MCF 10A (cell line): ENCODE measurements around the gene TAF11L10. TPM values are rescaled to one million over a fixed set of nuclear protein-coding genes. Genes with fewer than 3 reads are reported as not detected.
"Not testable (repeated sequence)": the region's sequence is repeated elsewhere in the genome, so short reads cannot be mapped to it uniquely, and the experiment has no call there.

Source experiments
- BruUV-seq: library from RNA; stranded (reverse); fragments of 400-500 nt; replicated peaks from 2 replicates; lab custom pipeline; 2021; lab: Mats Ljungman, UMichigan
- CTCF ChIA-PET: fragments of 300-600 bp; sonication (Branson Sonifier 250); formaldehyde crosslinking; extraction: SDS; loops from one replicate; lab custom pipeline; 2021; ENCODE audit warnings: antibody characterized with exemption, inconsistent platforms; lab: Yijun Ruan, JAX
- POLR2A ChIA-PET: fragments of 300-600, 350-650 bp; sonication (Branson Sonifier 250); formaldehyde crosslinking; extraction: SDS; loops from one replicate; lab custom pipeline; 2020; ENCODE audit warnings: antibody characterized with exemption, inconsistent platforms; lab: Yijun Ruan, JAX
- DNase-seq: peaks from one replicate; pipeline ENCODE4 v3.0.0-alpha.2; 2018; ENCODE audit not compliant: unreplicated experiment
- H3K27ac Mint-ChIP-seq: one replicate; pipeline ENCODE4 v1.8.0; 2022; ENCODE audit warnings: mild to moderate bottlenecking, low read depth, mixed read lengths; ENCODE audit not compliant: unreplicated experiment
- H3K27me3 Mint-ChIP-seq: one replicate; pipeline ENCODE4 v1.8.0; 2022; ENCODE audit warnings: mixed read lengths; ENCODE audit not compliant: insufficient read depth, unreplicated experiment
- H3K36me3 Mint-ChIP-seq: one replicate; pipeline ENCODE4 v1.8.0; 2022; ENCODE audit warnings: mild to moderate bottlenecking, moderate library complexity, mixed read lengths; ENCODE audit not compliant: insufficient read depth, unreplicated experiment
- H3K4me1 Mint-ChIP-seq: one replicate; pipeline ENCODE4 v1.8.0; 2022; ENCODE audit warnings: mixed read lengths; ENCODE audit not compliant: insufficient read depth, unreplicated experiment
- H3K4me3 Mint-ChIP-seq: one replicate; pipeline ENCODE4 v1.8.0; 2022; ENCODE audit warnings: mild to moderate bottlenecking, moderate library complexity, mixed read lengths; ENCODE audit not compliant: unreplicated experiment
- H3K9me3 Mint-ChIP-seq: one replicate; pipeline ENCODE4 v1.8.0; 2022; ENCODE audit warnings: mixed read lengths; ENCODE audit not compliant: unreplicated experiment
- CTCF ChIP-seq: fragments of 200-600 bp; IDR thresholded peaks from one replicate; pipeline ENCODE4 v1.8.0; 2022; ENCODE audit warnings: antibody characterized with exemption, mild to moderate bottlenecking; ENCODE audit not compliant: unreplicated experiment
- intact Hi-C: fragments of 100-400 bp; cut with micrococcal nuclease; formaldehyde crosslinking; loops from 2 replicates; pipeline ENCODE4 v1.14.1; 2022
- total RNA-seq: library from RNA; stranded (reverse); gene quantifications from 2 replicates; pipeline ENCODE4 v1.2.3, GENCODE V29; 2022

The TAF11L10 gene
- total RNA-seq, 1 experiment from 2014 or later, result not detected

- Mint-ChIP-seq H3K4me3 (no peak overlapping the region), H3K36me3 (no peaks in the 10 kb centered on the region), H3K4me1 (peaks cover 9% of the 10 kb centered on the region), H3K9me3 (no peaks in the 10 kb centered on the region), H3K27me3 (no peaks in the 10 kb centered on the region), H3K27ac (no peak overlapping the region)
- peak; percentile 65 for DNase-seq
- intact Hi-C loops, result no loop called here
- POLR2A ChIA-PET, result no interaction called here
- no peak for TF ChIP-seq CTCF
- BruUV-seq, result no TSS peak
- CTCF ChIA-PET, result no interaction called here
These were observed 21.7 kb upstream of the TAF11L10 start for GRCh38 chr5:17619354-17619753.

- H3K36me3 Mint-ChIP-seq, result no peaks in the 10 kb centered on the region
- no peak overlapping the region for H3K27ac Mint-ChIP-seq
- intact Hi-C loops, result no loop called here
- no peak overlapping the region for H3K4me3 Mint-ChIP-seq
- BruUV-seq, result no TSS peak
- no peak for TF ChIP-seq CTCF
- no peaks in the 10 kb centered on the region for H3K27me3 Mint-ChIP-seq
- H3K9me3 Mint-ChIP-seq, result no peaks in the 10 kb centered on the region
- CTCF ChIA-PET, result no interaction called here
- POLR2A ChIA-PET, result no interaction called here
- DNase-seq, result no peak
- peaks cover 9% of the 10 kb centered on the region for H3K4me1 Mint-ChIP-seq
These were observed 17.4 kb upstream of the TAF11L10 start for GRCh38 chr5:17614872-17615605.

GRCh38 chr5:17610092-17610491 is 12.5 kb upstream of the TAF11L10 start, which contains the start of gene TAF11L12:
TAF11L12 (plus strand) TSS chr5:17610392.
- BruUV-seq, H3K36me3 Mint-ChIP-seq, intact Hi-C loops, H3K4me1 Mint-ChIP-seq, H3K27ac Mint-ChIP-seq, DNase-seq, H3K4me3 Mint-ChIP-seq, H3K9me3 Mint-ChIP-seq, POLR2A ChIA-PET, H3K27me3 Mint-ChIP-seq: not testable (repeated sequence)
- CTCF ChIA-PET, result interaction anchor here (0.6 kb wide), 2 partner anchors 192 to 358 kb away, joined by 3 read pairs; no protein-coding TSS in a partner anchor

- H3K9me3 Mint-ChIP-seq, DNase-seq, H3K27me3 Mint-ChIP-seq, H3K36me3 Mint-ChIP-seq, H3K4me1 Mint-ChIP-seq, H3K27ac Mint-ChIP-seq, intact Hi-C loops, CTCF ChIA-PET, H3K4me3 Mint-ChIP-seq, BruUV-seq: not testable (repeated sequence)
- POLR2A ChIA-PET, result interaction anchor here (1.1 kb wide), 1 partner anchor 391 kb away, joined by 3 read pairs; no protein-coding TSS in a partner anchor
These were observed 9.8 kb upstream of the TAF11L10 start for GRCh38 chr5:17607461-17607860.

GRCh38 chr5:17604951-17605350 is 7.3 kb upstream of the TAF11L10 start:
- ChIA-PET CTCF (no interaction called here), POLR2A (no interaction called here)
- H3K4me3 Mint-ChIP-seq, result no peak overlapping the region
- no peaks in the 10 kb centered on the region for H3K36me3 Mint-ChIP-seq
- BruUV-seq, result no TSS peak
- H3K4me1 Mint-ChIP-seq, result no peaks in the 10 kb centered on the region
- TF ChIP-seq CTCF, result no peak
- H3K27me3 Mint-ChIP-seq, result no peaks in the 10 kb centered on the region
- H3K27ac Mint-ChIP-seq, result no peak overlapping the region
- intact Hi-C loops, result no loop called here
- H3K9me3 Mint-ChIP-seq, result no peaks in the 10 kb centered on the region
- DNase-seq, result no peak

DNA sequence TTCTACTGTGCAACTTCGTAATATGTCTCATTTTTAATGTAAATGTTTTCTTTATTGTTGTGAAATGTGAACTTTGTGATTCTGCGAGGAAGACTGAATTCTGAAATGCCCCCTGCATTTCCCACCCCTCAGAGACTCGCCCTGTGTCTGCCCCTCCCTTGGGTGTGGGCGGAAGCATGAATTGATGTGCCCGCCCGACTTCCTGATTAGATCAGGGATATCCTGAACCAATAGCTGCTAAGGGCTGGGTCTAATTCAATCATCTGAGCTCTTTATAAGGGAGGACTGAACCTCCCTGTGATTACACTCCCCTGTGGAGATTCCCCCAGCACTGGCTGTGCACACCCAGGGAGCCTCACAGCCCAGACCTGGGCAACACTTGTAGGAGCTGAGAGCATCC is 6.3 kb upstream of the TAF11L10 start, which contains the start of gene TAF11L11:
TSS of gene TAF11L11 (plus strand) at position 304 of the 400 bp plus-strand sequence.
- H3K27me3 Mint-ChIP-seq, H3K9me3 Mint-ChIP-seq, BruUV-seq, intact Hi-C loops, H3K36me3 Mint-ChIP-seq, POLR2A ChIA-PET, H3K27ac Mint-ChIP-seq, CTCF ChIA-PET, H3K4me3 Mint-ChIP-seq, H3K4me1 Mint-ChIP-seq: not testable (repeated sequence)
- peak; percentile 2 for DNase-seq

DNA sequence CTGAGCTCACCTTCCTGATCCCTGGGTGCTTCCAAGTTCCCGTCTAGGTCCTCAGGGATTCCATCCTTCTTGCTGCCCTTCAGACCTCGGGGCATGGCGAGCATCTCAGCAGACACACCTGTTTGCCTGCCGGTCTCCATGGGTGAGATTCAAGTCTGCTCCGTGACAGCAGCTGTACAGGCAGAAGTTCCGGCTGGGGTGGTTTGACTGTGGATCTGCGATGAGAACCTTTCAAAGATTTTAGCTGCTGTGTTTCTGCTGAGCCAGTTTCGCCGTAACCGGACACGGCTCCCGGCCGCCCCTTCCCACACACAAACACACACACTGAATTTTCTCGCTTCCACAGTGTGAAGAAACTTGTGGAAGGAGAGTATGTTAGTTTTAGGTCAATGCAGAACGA is 3.4 kb downstream of the TAF11L10 start, which contains the start of gene TAF11L9:
TSS of gene TAF11L9 (minus strand) at position 140 of the 400 bp plus-strand sequence.
- POLR2A ChIA-PET, H3K27ac Mint-ChIP-seq, H3K4me3 Mint-ChIP-seq, CTCF ChIA-PET, H3K36me3 Mint-ChIP-seq, intact Hi-C loops, H3K9me3 Mint-ChIP-seq, H3K4me1 Mint-ChIP-seq, H3K27me3 Mint-ChIP-seq, BruUV-seq, DNase-seq: not testable (repeated sequence)
